H9 (cell line): Measurements from ENCODE around the gene CACNB3. TPM values are rescaled to one million over a fixed set of nuclear protein-coding genes. Genes with fewer than 3 reads are reported as not detected.

Experiments
- DNase-seq: peaks from one replicate; pipeline ENCODE4 v3.0.0-alpha.2; 2017
- H2AFZ ChIP-seq: one replicate; pipeline ENCODE4 v1.6.1; 2013; ENCODE audit warnings: mild to moderate bottlenecking, low read length, control low read depth, moderate library complexity
- H2AK5ac ChIP-seq: 2 replicates; pipeline ENCODE4 v1.6.1; 2013; ENCODE audit warnings: low read length, control low read depth, mixed read lengths; ENCODE audit not compliant: insufficient read length
- H2BK120ac ChIP-seq: one replicate; pipeline ENCODE4 v1.6.1; 2013; ENCODE audit warnings: low read depth, mild to moderate bottlenecking, low read length, control low read depth, inconsistent platforms; ENCODE audit not compliant: poor library complexity, severe bottlenecking
- H2BK12ac ChIP-seq: 2 replicates; pipeline ENCODE4 v1.6.1; 2013; ENCODE audit warnings: low read length, control low read depth, mixed read lengths, low read depth; ENCODE audit not compliant: insufficient read length
- H2BK15ac ChIP-seq: 2 replicates; pipeline ENCODE4 v1.6.1; 2013; ENCODE audit warnings: low read depth, low read length, control low read depth
- H2BK20ac ChIP-seq: one replicate; pipeline ENCODE4 v1.6.1; 2013; ENCODE audit warnings: low read depth, mild to moderate bottlenecking, low read length, control low read depth, inconsistent platforms; ENCODE audit not compliant: poor library complexity, severe bottlenecking
- H2BK5ac ChIP-seq: 2 replicates; pipeline ENCODE4 v1.6.1; 2013; ENCODE audit warnings: low read length, control low read depth, mixed read lengths; ENCODE audit not compliant: insufficient read length
- H3K14ac ChIP-seq: 2 replicates; pipeline ENCODE4 v1.6.1; 2013; ENCODE audit warnings: low read length, control low read depth; ENCODE audit not compliant: insufficient read depth
- H3K18ac ChIP-seq: 2 replicates; pipeline ENCODE4 v1.6.1; 2013; ENCODE audit warnings: low read depth, mild to moderate bottlenecking, mixed read lengths, low read length, control low read depth; ENCODE audit not compliant: insufficient read length
- H3K23ac ChIP-seq: 2 replicates; pipeline ENCODE4 v1.6.1; 2013; ENCODE audit warnings: low read length, control low read depth, mixed read lengths, low read depth; ENCODE audit not compliant: insufficient read length
- H3K23me2 ChIP-seq: 2 replicates; pipeline ENCODE4 v1.6.1; 2013; ENCODE audit warnings: low read depth, mild to moderate bottlenecking, mixed read lengths, low read length, control low read depth; ENCODE audit not compliant: insufficient read length, poor library complexity, severe bottlenecking
- H3K27ac ChIP-seq: 2 replicates; pipeline ENCODE4 v1.5.1; 2013; ENCODE audit warnings: low read length, control low read depth, mixed read lengths, low read depth; ENCODE audit not compliant: insufficient read length
- H3K27me3 ChIP-seq: 2 replicates; pipeline ENCODE4 v1.6.1; 2013; ENCODE audit warnings: low read length, control low read depth, inconsistent platforms; ENCODE audit not compliant: insufficient read depth
- H3K4ac ChIP-seq: 2 replicates; pipeline ENCODE4 v1.6.1; 2013; ENCODE audit warnings: low read depth, mild to moderate bottlenecking, control low read depth, inconsistent platforms, low read length, moderate library complexity
- H3K4me1 ChIP-seq: 2 replicates; pipeline ENCODE4 v1.6.1; 2013; ENCODE audit warnings: low read length, control low read depth, inconsistent platforms; ENCODE audit not compliant: insufficient read depth
- H3K4me2 ChIP-seq: 2 replicates; pipeline ENCODE4 v1.6.1; 2013; ENCODE audit warnings: low read length, control low read depth, mixed read lengths; ENCODE audit not compliant: insufficient read length, insufficient read depth
- H3K56ac ChIP-seq: 2 replicates; pipeline ENCODE4 v1.6.1; 2013; ENCODE audit warnings: low read depth, mild to moderate bottlenecking, mixed read lengths, low read length, control low read depth; ENCODE audit not compliant: insufficient read length
- H3K79me1 ChIP-seq: 2 replicates; pipeline ENCODE4 v1.6.1; 2013; ENCODE audit warnings: low read depth, mild to moderate bottlenecking, moderate library complexity, low read length, control low read depth, inconsistent platforms; ENCODE audit not compliant: insufficient read depth, poor library complexity, severe bottlenecking
- H3K79me2 ChIP-seq: 2 replicates; pipeline ENCODE4 v1.6.1; 2013; ENCODE audit warnings: low read length, control low read depth, inconsistent platforms; ENCODE audit not compliant: insufficient read depth
- H3K9ac ChIP-seq: 2 replicates; pipeline ENCODE4 v1.6.1; 2013; ENCODE audit warnings: low read length, control low read depth, mixed read lengths; ENCODE audit not compliant: insufficient read length; ENCODE audit errors: extremely low read depth
- H3K9me3 ChIP-seq: one replicate; pipeline ENCODE4 v1.6.1; 2013; ENCODE audit warnings: low read depth, low read length, inconsistent platforms; ENCODE audit not compliant: control insufficient read depth
- H3T11ph ChIP-seq: one replicate; pipeline ENCODE4 v1.6.1; 2013; ENCODE audit warnings: mild to moderate bottlenecking, low read length, control low read depth, inconsistent platforms
- H4K20me1 ChIP-seq: one replicate; pipeline ENCODE4 v1.6.1; 2013; ENCODE audit not compliant: control insufficient read depth, insufficient read length, insufficient read depth
- H4K5ac ChIP-seq: 2 replicates; pipeline ENCODE4 v1.6.1; 2013; ENCODE audit warnings: low read depth, mild to moderate bottlenecking, mixed read lengths, low read length, control low read depth; ENCODE audit not compliant: insufficient read length
- H4K8ac ChIP-seq: replicated peaks from 2 replicates; pipeline ENCODE4 v1.6.1; 2013; ENCODE audit warnings: low read length, control low read depth, mixed read lengths, low read depth; ENCODE audit not compliant: insufficient read length
- H4K91ac ChIP-seq: 2 replicates; pipeline ENCODE4 v1.6.1; 2013; ENCODE audit warnings: low read depth, mild to moderate bottlenecking, moderate library complexity, mixed read lengths, low read length, control low read depth; ENCODE audit not compliant: insufficient read length
- H3K27ac Mint-ChIP-seq, 3 experiments: 2 replicates in 2 of 3; 3 replicates in 1 of 3; pipeline ENCODE4 v1.8.0; 2020 to 2021; ENCODE audit warnings: mixed read lengths in 3 of 3, mild to moderate bottlenecking in 1 of 3, moderate library complexity in 1 of 3
- H3K27me3 Mint-ChIP-seq: 2 replicates; pipeline ENCODE4 v1.8.0; 2021; ENCODE audit warnings: low read depth, mild to moderate bottlenecking, moderate library complexity, mixed read lengths
- H3K36me3 Mint-ChIP-seq, 3 experiments: 2 replicates in 2 of 3; 3 replicates in 1 of 3; pipeline ENCODE4 v1.8.0; 2020 to 2021; ENCODE audit warnings: low read depth in 3 of 3, mixed read lengths in 3 of 3; ENCODE audit not compliant: insufficient read depth in 1 of 3
- H3K4me1 Mint-ChIP-seq, 2 experiments: 2 replicates each; pipeline ENCODE4 v1.8.0; 2020; ENCODE audit warnings: mixed read lengths in 2 of 2
- H3K4me3 Mint-ChIP-seq, 2 experiments: 2 replicates in 1 of 2; 3 replicates in 1 of 2; pipeline ENCODE4 v1.8.0; 2020 to 2021; ENCODE audit warnings: mild to moderate bottlenecking in 2 of 2, mixed read lengths in 2 of 2, moderate library complexity in 1 of 2
- H3K9me3 Mint-ChIP-seq, 2 experiments: 2 replicates in 1 of 2; 3 replicates in 1 of 2; pipeline ENCODE4 v1.8.0; 2020; ENCODE audit warnings: mild to moderate bottlenecking in 2 of 2, mixed read lengths in 2 of 2, moderate library complexity in 1 of 2
- WGBS: extraction: QIAGEN DNeasy Blood & Tissue Kit; methylation state at CpG from one replicate; pipeline ENCODE4 v1.1.7; 2013; ENCODE audit warnings: missing lambda C conversion rate, low lambda C conversion rate, mixed read lengths; ENCODE audit not compliant: insufficient read length; ENCODE audit errors: extremely low coverage; 5-methylcytosine and 5-hydroxymethylcytosine counted together
- total RNA-seq: library from RNA; stranded (reverse); gene quantifications from 2 replicates; pipeline ENCODE4 v1.2.1, GENCODE V29; 2021
- TF ChIP-seq, protein P1 (sequence below): fragments of 200-600 bp; sonication (generic); conservative IDR thresholded peaks from 3 replicates; pipeline ENCODE4 v1.8.0; 2021; ENCODE audit warnings: antibody characterized with exemption, mild to moderate bottlenecking

Gene CACNB3
- total RNA-seq, 1 experiment from 2014 or later = 35.1 TPM

GRCh38 chr12:48786591-48787544, 31.4 kb upstream of the CACNB3 start:
- H3K36me3 Mint-ChIP-seq = peaks cover 0 to 8% (median 3%) of the 10 kb centered on the region in 3 experiments; a peak in 4 of 7 replicates
- H3K4me1 ChIP-seq = no peaks in the 10 kb centered on the region
- no peak overlapping the region for H2BK120ac ChIP-seq
- H3K14ac ChIP-seq = no peak overlapping the region
- no peaks in the 10 kb centered on the region for H3K9me3 ChIP-seq
- no peak overlapping the region for H4K8ac ChIP-seq
- H3K79me1 ChIP-seq = no peaks in the 10 kb centered on the region
- H4K5ac ChIP-seq = no peak overlapping the region
- H3K4ac ChIP-seq = no peak overlapping the region
- no peak overlapping the region for H3K27ac ChIP-seq
- no peak overlapping the region for H2AFZ ChIP-seq
- DNase-seq = no peak
- no peak overlapping the region for H3K4me2 ChIP-seq
- peaks cover 7% of the 10 kb centered on the region for H3K27me3 Mint-ChIP-seq
- no peak overlapping the region for H2BK15ac ChIP-seq
- H4K20me1 ChIP-seq = no peaks in the 10 kb centered on the region
- H3K27me3 ChIP-seq = no peaks in the 10 kb centered on the region; the same call in 1 of the 2 replicates
- no peak overlapping the region for H2AK5ac ChIP-seq
- no peak overlapping the region for H2BK12ac ChIP-seq
- H3K23ac ChIP-seq = no peak overlapping the region
- H3K18ac ChIP-seq = no peak overlapping the region
- TF ChIP-seq, protein P1, sequence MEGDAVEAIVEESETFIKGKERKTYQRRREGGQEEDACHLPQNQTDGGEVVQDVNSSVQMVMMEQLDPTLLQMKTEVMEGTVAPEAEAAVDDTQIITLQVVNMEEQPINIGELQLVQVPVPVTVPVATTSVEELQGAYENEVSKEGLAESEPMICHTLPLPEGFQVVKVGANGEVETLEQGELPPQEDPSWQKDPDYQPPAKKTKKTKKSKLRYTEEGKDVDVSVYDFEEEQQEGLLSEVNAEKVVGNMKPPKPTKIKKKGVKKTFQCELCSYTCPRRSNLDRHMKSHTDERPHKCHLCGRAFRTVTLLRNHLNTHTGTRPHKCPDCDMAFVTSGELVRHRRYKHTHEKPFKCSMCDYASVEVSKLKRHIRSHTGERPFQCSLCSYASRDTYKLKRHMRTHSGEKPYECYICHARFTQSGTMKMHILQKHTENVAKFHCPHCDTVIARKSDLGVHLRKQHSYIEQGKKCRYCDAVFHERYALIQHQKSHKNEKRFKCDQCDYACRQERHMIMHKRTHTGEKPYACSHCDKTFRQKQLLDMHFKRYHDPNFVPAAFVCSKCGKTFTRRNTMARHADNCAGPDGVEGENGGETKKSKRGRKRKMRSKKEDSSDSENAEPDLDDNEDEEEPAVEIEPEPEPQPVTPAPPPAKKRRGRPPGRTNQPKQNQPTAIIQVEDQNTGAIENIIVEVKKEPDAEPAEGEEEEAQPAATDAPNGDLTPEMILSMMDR = no peak
- H3K79me2 ChIP-seq = no peaks in the 10 kb centered on the region
- peaks cover 25 to 39% of the 10 kb centered on the region in 2 experiments for H3K4me1 Mint-ChIP-seq
- H2BK5ac ChIP-seq = no peak overlapping the region
- H4K91ac ChIP-seq = no peak overlapping the region
- no peak overlapping the region for H3K27ac Mint-ChIP-seq
- H3K9me3 Mint-ChIP-seq = no peaks in the 10 kb centered on the region
- no peak overlapping the region for H3K9ac ChIP-seq
- no peak overlapping the region for H3K56ac ChIP-seq
- H3K23me2 ChIP-seq = peaks cover 6% of the 10 kb centered on the region
- H2BK20ac ChIP-seq = no peak overlapping the region
- peak overlapping the region; percentile 90 to 97 for H3K4me3 Mint-ChIP-seq
- WGBS = no CpG with 5 or more reads among the region's 7 CpGs
- H3T11ph ChIP-seq = no peak overlapping the region
